ENCODE measurements around the gene TAF10. TPM values are rescaled to one million over a fixed set of nuclear protein-coding genes. Genes with fewer than 3 reads are reported as not detected.

The TAF10 gene
- total and polyA plus RNA-seq, 8 donors: 44.6 to 127 (median 61.4) TPM

DNA sequence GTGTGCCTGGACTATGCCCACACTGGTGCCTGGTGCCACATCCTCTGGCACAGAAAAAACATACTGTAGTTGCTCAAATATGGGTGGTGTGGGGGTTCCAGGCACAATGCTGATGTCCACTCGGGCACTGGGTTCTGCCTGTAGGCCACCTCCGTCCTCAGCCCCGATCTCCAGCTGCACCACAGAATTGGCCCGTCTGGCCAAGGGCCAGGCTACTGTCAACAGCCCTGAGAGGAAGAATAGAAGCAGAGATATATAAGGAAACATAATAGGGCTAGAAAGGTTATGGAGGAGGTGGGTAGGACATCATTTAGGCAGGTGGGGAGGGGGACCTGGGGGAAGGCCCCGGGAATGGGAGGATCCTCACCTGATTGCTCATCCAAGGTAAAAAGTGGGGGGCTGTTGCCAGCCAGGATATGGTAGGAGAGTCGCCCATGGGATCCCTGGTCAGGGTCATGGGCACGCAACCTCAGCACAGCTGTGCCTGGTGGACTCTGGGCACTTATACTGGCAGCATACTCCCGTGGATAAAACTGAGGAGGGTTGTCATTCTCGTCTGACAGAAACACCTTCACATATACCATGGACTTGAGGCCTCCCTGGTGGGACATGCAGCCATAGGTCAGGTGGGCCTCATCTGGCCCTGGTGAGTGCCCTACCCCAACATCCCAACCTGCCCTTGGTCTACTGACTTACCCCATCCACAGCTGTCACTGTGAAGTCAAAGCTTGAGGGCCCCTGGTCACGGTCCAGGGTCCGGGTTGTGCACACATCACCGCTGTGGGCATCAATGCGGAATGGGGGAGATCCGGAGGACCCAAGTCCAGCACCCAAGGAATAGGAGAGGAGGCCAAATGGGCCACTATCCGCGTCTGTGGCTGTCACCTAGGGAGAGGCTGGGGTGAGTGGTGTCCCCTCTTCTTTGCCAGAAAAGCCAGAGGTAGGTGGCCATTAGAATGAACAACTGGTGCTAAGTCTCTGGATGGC, 21.7 kb upstream of the TAF10 start:
- no peaks in the 10 kb centered on the region for H3K27me3 ChIP-seq
- peaks cover 19 to 49% of the 10 kb centered on the region in 2 donors for H3K4me1 ChIP-seq
- DNase-seq (no peak), ATAC-seq (no peak)
- TF ChIP-seq, protein P1, sequence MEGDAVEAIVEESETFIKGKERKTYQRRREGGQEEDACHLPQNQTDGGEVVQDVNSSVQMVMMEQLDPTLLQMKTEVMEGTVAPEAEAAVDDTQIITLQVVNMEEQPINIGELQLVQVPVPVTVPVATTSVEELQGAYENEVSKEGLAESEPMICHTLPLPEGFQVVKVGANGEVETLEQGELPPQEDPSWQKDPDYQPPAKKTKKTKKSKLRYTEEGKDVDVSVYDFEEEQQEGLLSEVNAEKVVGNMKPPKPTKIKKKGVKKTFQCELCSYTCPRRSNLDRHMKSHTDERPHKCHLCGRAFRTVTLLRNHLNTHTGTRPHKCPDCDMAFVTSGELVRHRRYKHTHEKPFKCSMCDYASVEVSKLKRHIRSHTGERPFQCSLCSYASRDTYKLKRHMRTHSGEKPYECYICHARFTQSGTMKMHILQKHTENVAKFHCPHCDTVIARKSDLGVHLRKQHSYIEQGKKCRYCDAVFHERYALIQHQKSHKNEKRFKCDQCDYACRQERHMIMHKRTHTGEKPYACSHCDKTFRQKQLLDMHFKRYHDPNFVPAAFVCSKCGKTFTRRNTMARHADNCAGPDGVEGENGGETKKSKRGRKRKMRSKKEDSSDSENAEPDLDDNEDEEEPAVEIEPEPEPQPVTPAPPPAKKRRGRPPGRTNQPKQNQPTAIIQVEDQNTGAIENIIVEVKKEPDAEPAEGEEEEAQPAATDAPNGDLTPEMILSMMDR (IDR thresholded peaks at IDR 0.05): no peak
- peaks cover 0 to 29% of the 10 kb centered on the region in 2 donors for H3K36me3 ChIP-seq
- H3K9me3 ChIP-seq: no peaks in the 10 kb centered on the region
- intact Hi-C loops (cut with DNase I): no loop called here
- no peak overlapping the region for H3K27ac ChIP-seq
- no peak overlapping the region for H3K4me3 ChIP-seq

DNA sequence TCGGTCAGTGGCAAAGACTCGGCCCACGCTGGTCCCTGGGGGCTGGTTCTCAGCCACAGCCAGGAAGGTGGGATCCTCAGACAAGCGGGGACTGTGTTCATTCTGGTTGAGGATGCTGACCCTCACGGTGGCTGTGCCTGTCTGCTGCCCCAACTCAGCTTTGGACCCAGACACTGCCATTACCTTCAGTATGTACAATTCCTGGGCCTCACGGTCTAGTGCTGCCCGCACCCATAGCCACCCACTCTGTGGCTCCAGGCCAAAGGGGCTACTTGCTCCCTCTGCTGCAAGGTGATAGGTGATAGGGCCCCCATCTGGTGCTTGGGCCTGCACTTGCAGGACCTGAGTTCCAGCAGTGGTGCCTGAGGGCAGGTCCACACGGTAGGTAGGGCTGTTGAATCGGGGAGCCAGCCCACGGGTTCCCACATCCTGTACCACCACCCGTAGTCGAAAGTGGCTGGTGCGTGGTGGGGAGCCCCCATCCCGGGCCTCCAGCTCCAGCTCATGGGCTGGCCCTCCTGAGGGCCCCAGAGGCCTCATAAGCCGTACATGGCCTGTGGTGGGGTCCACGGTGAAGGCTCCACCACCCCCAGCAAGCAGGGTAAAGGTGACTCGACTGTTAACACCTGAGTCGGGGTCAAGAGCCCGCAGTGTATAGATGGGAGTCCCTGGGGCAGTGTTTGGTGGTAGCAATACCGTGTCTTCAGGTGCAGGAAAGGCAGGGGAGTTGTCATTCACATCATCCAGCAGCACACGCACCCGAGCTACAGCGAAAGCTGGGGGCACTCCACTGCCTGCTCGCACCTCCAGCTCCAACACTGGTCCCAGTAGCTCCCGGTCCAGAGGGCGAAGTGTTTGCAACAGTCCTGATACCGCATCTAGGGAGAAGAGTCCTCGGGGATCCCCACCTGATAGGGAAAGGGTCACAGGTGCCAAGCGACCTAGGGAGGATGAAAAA, 20.4 kb upstream of the TAF10 start:
- DNase-seq: no peak
- Histone ChIP-seq H3K36me3 (peaks cover 0 to 29% of the 10 kb centered on the region in 2 donors), H3K4me3 (no peak overlapping the region), H3K4me1 (peaks cover 11 to 36% of the 10 kb centered on the region in 2 donors), H3K27me3 (no peaks in the 10 kb centered on the region), H3K9me3 (no peaks in the 10 kb centered on the region), H3K27ac (no peak overlapping the region)
- ATAC-seq: no peak
- intact Hi-C loops (cut with DNase I): no loop called here
- TF ChIP-seq, protein P1 (IDR thresholded peaks at IDR 0.05): no peak

DNA sequence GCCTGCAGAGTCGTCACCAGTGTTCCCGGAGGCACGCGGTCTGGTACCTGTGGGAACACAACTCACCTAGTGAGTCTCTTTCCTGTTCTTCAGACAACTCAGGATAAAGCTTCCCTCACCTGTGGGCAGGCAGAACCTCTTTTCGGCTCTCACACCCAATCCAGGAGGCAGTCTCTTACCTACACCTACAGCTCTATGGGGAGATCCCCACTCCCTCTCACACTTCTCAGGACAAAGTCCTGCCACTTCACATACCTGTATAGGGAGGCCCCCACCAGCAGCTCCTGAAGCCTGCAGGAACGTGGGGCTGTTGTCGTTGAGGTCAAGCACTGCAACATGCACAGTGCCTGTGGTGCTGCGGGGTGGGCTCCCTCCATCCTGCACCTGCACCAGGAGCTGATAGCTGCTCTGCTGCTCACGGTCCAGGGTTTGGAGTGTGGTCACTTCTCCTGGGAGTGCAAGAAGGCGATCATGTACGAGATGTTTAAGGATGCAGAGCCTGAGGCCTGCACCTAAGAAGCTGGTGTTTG, 19.4 kb upstream of the TAF10 start:
- Histone ChIP-seq H3K4me1 (peaks cover 11 to 26% of the 10 kb centered on the region in 2 donors), H3K36me3 (peaks cover 0 to 37% of the 10 kb centered on the region in 2 donors), H3K27me3 (no peaks in the 10 kb centered on the region), H3K4me3 (no peak overlapping the region), H3K27ac (no peak overlapping the region), H3K9me3 (no peaks in the 10 kb centered on the region)
- ATAC-seq: no peak
- intact Hi-C loops (cut with DNase I): no loop called here
- no peak for DNase-seq
- TF ChIP-seq, protein P1 (IDR thresholded peaks at IDR 0.05): no peak

DNA sequence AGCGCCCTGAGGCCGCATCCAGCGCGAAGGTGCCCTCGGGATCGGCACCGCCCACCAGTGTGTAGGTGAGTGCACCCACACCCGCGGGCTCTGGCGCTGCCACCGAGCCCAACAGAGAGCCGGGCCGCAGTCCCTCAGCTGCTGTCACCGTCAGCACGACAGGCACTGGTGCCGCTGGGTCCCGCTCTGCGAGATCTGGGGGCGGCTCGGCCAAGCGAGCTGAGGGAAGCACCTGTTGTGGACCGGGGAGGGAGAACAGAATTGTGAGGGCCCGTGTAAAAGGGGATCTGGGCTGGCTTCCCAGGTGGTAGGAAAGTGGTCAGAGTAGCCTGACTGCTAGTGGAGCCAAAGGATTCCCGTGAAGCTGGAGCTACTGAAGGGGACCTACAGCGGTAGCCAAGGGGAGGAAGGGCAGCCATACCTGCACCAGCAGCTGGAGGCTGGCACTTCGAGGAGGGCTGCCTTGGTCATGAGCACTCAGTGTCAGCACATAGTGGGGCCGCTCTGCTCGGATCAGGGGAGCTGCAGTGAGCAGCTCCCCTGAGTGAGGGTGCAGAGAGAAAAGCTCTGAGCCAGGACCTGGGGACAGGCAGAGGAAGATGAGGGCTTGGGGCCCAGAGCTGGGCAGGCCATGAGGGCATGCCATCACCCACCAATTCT, 18.7 kb upstream of the TAF10 start:
- DNase-seq: no peak
- peak overlapping the region; percentile 13 to 26 for H3K4me3 ChIP-seq
- no peak for ATAC-seq
- TF ChIP-seq, protein P1 (IDR thresholded peaks at IDR 0.05): no peak
- H3K9me3 ChIP-seq: no peaks in the 10 kb centered on the region
- intact Hi-C loops (cut with DNase I): no loop called here
- H3K27ac ChIP-seq: no peak overlapping the region
- peaks cover 0 to 44% of the 10 kb centered on the region in 2 donors for H3K36me3 ChIP-seq
- H3K27me3 ChIP-seq: no peaks in the 10 kb centered on the region
- peaks cover 8 to 19% of the 10 kb centered on the region in 2 donors for H3K4me1 ChIP-seq

Measured in left lung (tissue), 10 donors.